Sigmoid colon (tissue), 7 donors: Measurements from ENCODE around the gene XPNPEP1. TPM values are rescaled to one million over a fixed set of nuclear protein-coding genes. Genes with fewer than 3 reads are reported as not detected.

Experiments
- DNase-seq: peaks from one replicate; pipeline ENCODE4 v3.0.0-alpha.2; 2019
- H3K27ac ChIP-seq, 4 donors: fragments of 200-600 bp; sonication (generic); one replicate each; pipeline ENCODE4 v1.5.1; 2016 to 2019; ENCODE audit warnings: mild to moderate bottlenecking in 1 of 4
- H3K27me3 ChIP-seq, 3 donors: fragments of 200-600 bp; sonication (generic); one replicate each; pipeline ENCODE4 v1.5.1; 2019; ENCODE audit warnings: mild to moderate bottlenecking in 1 of 3
- H3K36me3 ChIP-seq, 4 donors: fragments of 200-600 bp; sonication (generic); one replicate each; pipeline ENCODE4 v1.5.1; 2016 to 2019
- H3K4me1 ChIP-seq, 4 donors: fragments of 200-600 bp; sonication (generic); one replicate each; pipeline ENCODE4 v1.5.1; 2017 to 2019
- H3K4me3 ChIP-seq, 4 donors: fragments of 200-600 bp; sonication (generic); one replicate each; pipeline ENCODE4 v1.5.1; 2017 to 2019; ENCODE audit warnings: mild to moderate bottlenecking in 2 of 4, moderate library complexity in 1 of 4
- H3K9me3 ChIP-seq, 4 donors: fragments of 200-600 bp in 3 of 4; sonication (generic) in 3 of 4; one replicate each; pipeline versions ENCODE4 v1.5.1 to v1.6.1; 2013 to 2019
- CTCF ChIP-seq, 4 experiments: fragments of 450-650 bp in 3 of 4; fragments of 200-600 bp in 1 of 4; IDR thresholded peaks; one replicate each; pipeline ENCODE4 v1.5.1; 2016 to 2019; ENCODE audit warnings: antibody characterized with exemption in 4 of 4, mild to moderate bottlenecking in 3 of 4, moderate library complexity in 2 of 4
- EP300 ChIP-seq, 4 donors: sonication (generic); formaldehyde crosslinking; IDR thresholded peaks; one replicate each; pipeline ENCODE4 v1.6.1; 2017; ENCODE audit warnings: antibody characterized with exemption in 4 of 4
- POLR2A ChIP-seq, 2 donors: fragments of 450-650 bp; IDR thresholded peaks; one replicate each; pipeline ENCODE4 v1.6.1; 2016; ENCODE audit warnings: antibody characterized with exemption in 2 of 2, mild to moderate bottlenecking in 2 of 2, moderate library complexity in 2 of 2
- POLR2AphosphoS5 ChIP-seq, 4 donors: sonication (generic); formaldehyde crosslinking; IDR thresholded peaks; one replicate each; pipeline ENCODE4 v1.6.1; 2017; ENCODE audit warnings: antibody characterized with exemption in 4 of 4
- WGBS, 2 donors: extraction: QIAGEN DNeasy Blood & Tissue Kit; methylation state at CpG; one replicate each; pipeline ENCODE4 v1.1.7; 2013; 5-methylcytosine and 5-hydroxymethylcytosine counted together
- intact Hi-C: fragments of 100-400 bp; cut with DNase I; formaldehyde crosslinking; loops from one replicate; pipeline ENCODE4 v1.15.1; 2023
- polyA plus RNA-seq, 3 donors: library from polyadenylated mRNA; stranded (reverse); fragments of 200-250 nt; gene quantifications; one replicate each; pipeline ENCODE4 v1.2.3, GENCODE V29; 2013
- total RNA-seq, 4 donors: library from RNA; depleted of rRNA; stranded (reverse); fragments of >200 nt; gene quantifications; one replicate each; pipeline ENCODE4 v1.1.0, GENCODE V29; 2016
- donor health status: healthy with polysubstance abuse.
- donor health status: Bipolar disorder and iron deficiency.
- donor health status: healthy.

XPNPEP1 gene
- total and polyA plus RNA-seq, 7 donors, result 37.5 to 59.1 (median 55.6) TPM

- Histone ChIP-seq H3K36me3 (peaks cover 0 to 7% (median 3%) of the 10 kb centered on the region in 4 donors), H3K27me3 (no peaks in the 10 kb centered on the region), H3K4me1 (peaks cover 0 to 31% (median 23%) of the 10 kb centered on the region in 4 donors), H3K4me3 (no peak overlapping the region), H3K9me3 (no peaks in the 10 kb centered on the region), H3K27ac (peak overlapping the region in 3 of 4 donors; percentile 1 to 21 (median 16))
- TF ChIP-seq CTCF (IDR thresholded peaks at IDR 0.05) (no peak), POLR2AphosphoS5 (IDR thresholded peaks at IDR 0.05) (no peak), POLR2A (IDR thresholded peaks at IDR 0.05) (no peak), EP300 (IDR thresholded peaks at IDR 0.05) (no peak)
- no peak for DNase-seq
- intact Hi-C loops, result no loop called here
- WGBS, 2 donors, result 2 to 19% methylated on average over 3 of the region's 3 CpGs
These were observed 8.3 kb downstream of the XPNPEP1 start for GRCh38 chr10:109914966-109915365.

- no peaks in the 10 kb centered on the region for H3K9me3 ChIP-seq
- DNase-seq, result no peak
- peaks cover 0 to 31% (median 23%) of the 10 kb centered on the region in 4 donors for H3K4me1 ChIP-seq
- H3K36me3 ChIP-seq, result peaks cover 0 to 11% (median 3%) of the 10 kb centered on the region in 4 donors
- peak overlapping the region; percentile 12 to 77 (median 45) for H3K27ac ChIP-seq
- intact Hi-C loops, result no loop called here
- no peak for TF ChIP-seq CTCF (IDR thresholded peaks at IDR 0.05)
- TF ChIP-seq POLR2A (IDR thresholded peaks at IDR 0.05), result no peak
- no peak for TF ChIP-seq POLR2AphosphoS5 (IDR thresholded peaks at IDR 0.05)
- TF ChIP-seq EP300 (IDR thresholded peaks at IDR 0.05), result no peak
- no peaks in the 10 kb centered on the region for H3K27me3 ChIP-seq
- H3K4me3 ChIP-seq, result no peak overlapping the region
- WGBS, 2 donors, result 81 to 84% methylated on average over 4 of the region's 4 CpGs
These were observed 9.9 kb downstream of the XPNPEP1 start for GRCh38 chr10:109913306-109913892.

GRCh38 chr10:109912335-109913281 is 10.7 kb downstream of the XPNPEP1 start:
- no peak for TF ChIP-seq CTCF (IDR thresholded peaks at IDR 0.05)
- TF ChIP-seq POLR2A (IDR thresholded peaks at IDR 0.05), result no peak
- no peak for TF ChIP-seq EP300 (IDR thresholded peaks at IDR 0.05)
- TF ChIP-seq POLR2AphosphoS5 (IDR thresholded peaks at IDR 0.05), result no peak
- WGBS, 2 donors, result 8 to 53% methylated on average over 2 of the region's 2 CpGs
- H3K4me1 ChIP-seq, result peaks cover 0 to 31% (median 23%) of the 10 kb centered on the region in 4 donors
- H3K4me3 ChIP-seq, result no peak overlapping the region
- no peaks in the 10 kb centered on the region for H3K27me3 ChIP-seq
- DNase-seq, result no peak
- H3K27ac ChIP-seq, result peak overlapping the region; percentile 12 to 77 (median 45)
- intact Hi-C loops, result no loop called here
- no peaks in the 10 kb centered on the region for H3K9me3 ChIP-seq
- H3K36me3 ChIP-seq, result peaks cover 0 to 19% (median 4%) of the 10 kb centered on the region in 4 donors

- WGBS, 2 donors, result 50 to 74% methylated on average over 3 of the region's 3 CpGs
- no peak for DNase-seq
- H3K27ac ChIP-seq, result peak overlapping the region in 1 of 4 donors; percentile 77
- no peak overlapping the region for H3K4me3 ChIP-seq
- no peaks in the 10 kb centered on the region for H3K9me3 ChIP-seq
- no peaks in the 10 kb centered on the region for H3K27me3 ChIP-seq
- intact Hi-C loops, result no loop called here
- peaks cover 0 to 31% (median 23%) of the 10 kb centered on the region in 4 donors for H3K4me1 ChIP-seq
- TF ChIP-seq EP300 (IDR thresholded peaks at IDR 0.05) (no peak), POLR2A (IDR thresholded peaks at IDR 0.05) (no peak), CTCF (IDR thresholded peaks at IDR 0.05) (no peak), POLR2AphosphoS5 (IDR thresholded peaks at IDR 0.05) (no peak)
- peaks cover 0 to 26% (median 8%) of the 10 kb centered on the region in 4 donors for H3K36me3 ChIP-seq
These were observed 11.4 kb downstream of the XPNPEP1 start for GRCh38 chr10:109911903-109912302.
